Measurements from ENCODE around the gene CREB3L2.

The CREB3L2 gene

DNA sequence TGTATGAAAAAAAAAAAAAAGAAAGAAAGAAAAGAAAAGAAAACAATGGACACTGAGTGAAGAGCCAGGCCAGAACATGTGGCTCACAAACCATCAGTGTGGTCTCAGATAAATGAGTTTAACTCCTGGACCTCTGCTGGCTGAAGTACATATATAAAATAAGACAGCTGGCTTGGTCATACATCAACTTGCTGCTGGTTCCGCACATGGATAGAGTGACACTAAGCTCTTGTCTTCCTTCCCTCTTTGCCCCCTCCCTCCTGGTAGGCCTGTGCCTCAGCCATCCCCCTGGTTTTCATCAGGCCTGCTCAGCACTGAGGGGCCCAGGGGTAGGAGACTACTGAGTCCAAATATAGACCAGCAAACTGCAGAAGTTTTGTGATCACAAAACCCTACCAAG lies 97.1 kb downstream of the CREB3L2 start:
- POLR2A ChIA-PET, result no interaction called here

DNA sequence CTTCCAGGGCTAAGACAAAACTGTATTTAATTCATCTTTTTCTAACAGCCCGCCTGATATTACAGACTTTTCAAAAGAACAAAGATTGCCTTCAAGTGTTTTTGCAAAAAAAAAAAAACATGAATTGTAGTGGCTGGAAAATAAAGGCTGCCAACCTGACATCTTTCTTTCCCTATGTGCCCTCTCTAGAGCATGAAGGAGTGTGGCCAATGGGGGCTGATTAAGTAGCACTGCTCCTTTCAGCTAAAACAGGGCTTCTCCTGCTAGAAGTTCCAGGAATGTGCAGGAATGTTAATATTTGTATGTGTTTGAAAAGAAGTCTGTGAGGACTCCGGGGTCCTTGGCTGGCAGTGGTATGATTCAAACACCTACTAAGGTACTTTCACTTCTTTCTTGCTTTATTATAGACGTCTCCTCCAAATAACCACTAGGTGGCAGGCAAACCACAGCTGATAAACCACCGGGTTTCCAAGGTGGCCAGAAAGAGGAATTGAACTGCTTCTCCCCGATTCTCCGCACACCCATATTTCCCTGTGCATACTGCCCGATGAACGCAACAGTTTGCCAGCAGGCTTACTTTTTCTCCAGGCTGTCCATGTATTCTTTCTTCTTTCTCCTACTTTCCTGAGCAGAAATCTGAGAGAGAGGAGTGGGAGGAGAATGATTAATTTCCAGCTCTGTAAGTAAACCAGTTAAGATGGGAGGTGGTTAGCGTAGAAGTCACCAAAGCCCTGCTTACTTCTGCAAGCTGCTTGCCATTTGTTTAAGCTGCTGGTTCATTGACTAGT lies 98.3 kb downstream of the CREB3L2 start:
- CTCF ChIA-PET, result interaction anchor here (0.6 to 6.4 kb wide), 14 partner anchors 11 to 1824 kb away, joined by 3 to 45 read pairs (median 4); partner anchors contain the start of gene CREB3L2
- DNase-seq (ENCODE audit: extremely low spot score), result peak; percentile 77

More for the DNA sequence above, 97.1 kb downstream of the CREB3L2 start:
- TF ChIP-seq LEF1 (IDR thresholded peaks at IDR 0.05; ENCODE audit: borderline replicate concordance) (no peak), FOXM1 (IDR thresholded peaks at IDR 0.05; ENCODE audit: borderline replicate concordance) (no peak), BHLHE40 (IDR thresholded peaks at IDR 0.05; ENCODE audit: borderline replicate concordance) (no peak), FOXK2 (IDR thresholded peaks at IDR 0.05) (no peak), L3MBTL2 (conservative IDR thresholded peaks at IDR 0.05) (no peak), FOXA1 (IDR thresholded peaks at IDR 0.05) (no peak), HDGF (IDR thresholded peaks at IDR 0.05; ENCODE audit: borderline replicate concordance) (no peak), CTBP1 (IDR thresholded peaks at IDR 0.05; ENCODE audit: borderline replicate concordance) (no peak), NFRKB (IDR thresholded peaks at IDR 0.05) (no peak), ELF4 (IDR thresholded peaks at IDR 0.05) (no peak)
- TF ChIP-seq, protein P1, sequence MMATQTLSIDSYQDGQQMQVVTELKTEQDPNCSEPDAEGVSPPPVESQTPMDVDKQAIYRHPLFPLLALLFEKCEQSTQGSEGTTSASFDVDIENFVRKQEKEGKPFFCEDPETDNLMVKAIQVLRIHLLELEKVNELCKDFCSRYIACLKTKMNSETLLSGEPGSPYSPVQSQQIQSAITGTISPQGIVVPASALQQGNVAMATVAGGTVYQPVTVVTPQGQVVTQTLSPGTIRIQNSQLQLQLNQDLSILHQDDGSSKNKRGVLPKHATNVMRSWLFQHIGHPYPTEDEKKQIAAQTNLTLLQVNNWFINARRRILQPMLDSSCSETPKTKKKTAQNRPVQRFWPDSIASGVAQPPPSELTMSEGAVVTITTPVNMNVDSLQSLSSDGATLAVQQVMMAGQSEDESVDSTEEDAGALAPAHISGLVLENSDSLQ (IDR thresholded peaks at IDR 0.05), result no peak
- CTCF ChIA-PET, result interaction anchor here (1.1 to 6.4 kb wide), 4 partner anchors 9 to 103 kb away, joined by 3 to 45 read pairs (median 18); partner anchors contain the start of gene CREB3L2
- no peak for DNase-seq (ENCODE audit: extremely low spot score)

DNA sequence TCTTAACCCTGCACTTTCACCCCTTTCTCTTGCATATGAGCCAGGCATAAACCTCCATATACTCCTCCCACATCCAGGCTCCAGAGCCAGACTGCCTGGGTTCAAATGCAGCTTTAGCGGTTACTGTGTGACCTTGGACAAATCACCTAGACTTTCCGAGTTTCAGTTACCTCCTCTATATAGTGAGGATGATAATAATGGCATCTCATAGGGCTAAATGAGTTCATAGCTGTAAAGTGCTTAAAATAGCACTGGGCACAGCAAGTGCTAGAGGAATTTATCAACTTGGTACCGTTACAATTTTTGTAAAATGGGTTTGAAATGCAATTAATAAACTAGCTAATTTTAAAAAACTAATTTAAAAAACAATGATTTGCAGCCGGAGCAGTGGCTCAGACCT lies 101.7 kb downstream of the CREB3L2 start:
- ChIA-PET CTCF (interaction anchor here (0.6 to 6.4 kb wide), 5 partner anchors 8 to 740 kb away, joined by 3 to 45 read pairs (median 4); no protein-coding TSS in a partner anchor), POLR2A (no interaction called here)
- DNase-seq (ENCODE audit: extremely low spot score), result no peak
- TF ChIP-seq NFRKB (IDR thresholded peaks at IDR 0.05) (no peak), LEF1 (IDR thresholded peaks at IDR 0.05; ENCODE audit: borderline replicate concordance) (no peak), SUZ12 (IDR thresholded peaks at IDR 0.05) (no peak), L3MBTL2 (conservative IDR thresholded peaks at IDR 0.05) (no peak), TARDBP (IDR thresholded peaks at IDR 0.05) (no peak), SP1 (IDR thresholded peaks at IDR 0.05) (no peak), HDGF (IDR thresholded peaks at IDR 0.05; ENCODE audit: borderline replicate concordance) (no peak)
- TF ChIP-seq, protein P1 (IDR thresholded peaks at IDR 0.05), result no peak

More for the DNA sequence above, 98.3 kb downstream of the CREB3L2 start:
- POLR2A ChIA-PET, result no interaction called here
- no peak for TF ChIP-seq NFRKB (IDR thresholded peaks at IDR 0.05)
- no peak for TF ChIP-seq L3MBTL2 (conservative IDR thresholded peaks at IDR 0.05)
- no peak for TF ChIP-seq HDGF (IDR thresholded peaks at IDR 0.05; ENCODE audit: borderline replicate concordance)
- TF ChIP-seq FOXK2 (IDR thresholded peaks at IDR 0.05), result no peak
- TF ChIP-seq BHLHE40 (IDR thresholded peaks at IDR 0.05; ENCODE audit: borderline replicate concordance), result no peak
- no peak for TF ChIP-seq ARNT (IDR thresholded peaks at IDR 0.05)
- TF ChIP-seq, protein P1 (IDR thresholded peaks at IDR 0.05), result no peak
- TF ChIP-seq ZNF384 (IDR thresholded peaks at IDR 0.05), result no peak
- TF ChIP-seq SP1 (IDR thresholded peaks at IDR 0.05), result no peak
- no peak for TF ChIP-seq TARDBP (IDR thresholded peaks at IDR 0.05)
- TF ChIP-seq ELF4 (IDR thresholded peaks at IDR 0.05), result no peak
- no peak for TF ChIP-seq FOXM1 (IDR thresholded peaks at IDR 0.05; ENCODE audit: borderline replicate concordance)
- TF ChIP-seq SUZ12 (IDR thresholded peaks at IDR 0.05), result no peak
- no peak for TF ChIP-seq FOXA1 (IDR thresholded peaks at IDR 0.05)
- no peak for TF ChIP-seq CTBP1 (IDR thresholded peaks at IDR 0.05; ENCODE audit: borderline replicate concordance)
- TF ChIP-seq LEF1 (IDR thresholded peaks at IDR 0.05; ENCODE audit: borderline replicate concordance), result no peak

DNA sequence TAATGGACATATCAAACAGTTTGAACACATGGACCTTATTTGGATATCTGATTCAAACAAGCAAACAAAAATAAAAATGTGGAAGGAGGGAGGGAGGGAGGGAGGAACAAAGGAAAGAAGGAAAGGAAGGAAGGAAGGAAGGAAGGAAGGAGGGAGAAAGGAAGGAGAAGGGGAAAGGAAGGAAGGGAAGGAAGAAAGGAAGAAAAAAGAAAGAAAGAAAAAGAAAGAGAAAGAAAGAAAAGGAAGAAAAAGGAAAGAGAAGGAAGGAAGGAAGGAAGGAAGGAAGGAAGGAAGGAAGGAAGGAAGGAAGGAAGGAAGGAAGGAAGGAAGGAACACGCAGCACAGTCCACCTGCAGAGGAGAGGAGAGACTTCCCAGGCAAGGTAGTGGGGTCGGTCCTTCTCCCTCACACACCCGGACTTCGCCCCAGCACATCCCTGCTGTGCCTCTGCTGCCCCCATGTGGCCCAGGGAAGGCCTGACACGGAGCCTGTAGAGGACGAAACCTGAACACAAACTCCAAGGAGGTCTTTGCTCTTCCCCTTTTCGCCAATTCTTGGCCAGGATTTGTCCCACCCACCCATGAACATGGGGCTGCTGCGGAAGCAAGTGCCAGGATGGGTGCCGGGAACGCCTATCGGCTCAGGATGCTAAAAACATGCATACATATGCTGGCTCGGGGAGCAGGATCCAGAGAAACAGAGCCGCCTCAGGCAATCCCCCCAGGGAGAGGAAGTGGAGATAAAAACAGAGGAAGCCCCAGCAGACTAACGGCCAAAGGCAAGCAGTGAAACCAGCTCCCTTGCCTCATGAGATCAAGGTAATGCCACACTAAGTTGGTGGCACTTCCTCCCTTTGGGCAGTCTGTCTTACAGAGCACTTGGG lies 102.8 kb downstream of the CREB3L2 start:
- DNase-seq (ENCODE audit: extremely low spot score), result peak; percentile 86
- POLR2A ChIA-PET, result no interaction called here
- CTCF ChIA-PET, result interaction anchor here (1.0 to 6.4 kb wide), 3 partner anchors 109 to 243 kb away, joined by 3 to 45 read pairs (median 4); no protein-coding TSS in a partner anchor
- TF ChIP-seq TARDBP (IDR thresholded peaks at IDR 0.05), result no peak
- no peak for TF ChIP-seq SP1 (IDR thresholded peaks at IDR 0.05)
- TF ChIP-seq, protein P1 (IDR thresholded peaks at IDR 0.05), result no peak
- TF ChIP-seq FOXA1 (IDR thresholded peaks at IDR 0.05), result no peak
- TF ChIP-seq ZNF384 (IDR thresholded peaks at IDR 0.05), result no peak
- no peak for TF ChIP-seq NFRKB (IDR thresholded peaks at IDR 0.05)
- TF ChIP-seq BHLHE40 (IDR thresholded peaks at IDR 0.05; ENCODE audit: borderline replicate concordance), result no peak
- TF ChIP-seq SUZ12 (IDR thresholded peaks at IDR 0.05), result no peak

All from HEK293T (cell line).